ENCODE data around the gene ARHGAP15. TPM values are rescaled to one million over a fixed set of nuclear protein-coding genes. Genes with fewer than 3 reads are reported as not detected.

The ARHGAP15 gene
- total RNA-seq, 2 donors from 2014 or later: 11.0 to 11.8 TPM

DNA sequence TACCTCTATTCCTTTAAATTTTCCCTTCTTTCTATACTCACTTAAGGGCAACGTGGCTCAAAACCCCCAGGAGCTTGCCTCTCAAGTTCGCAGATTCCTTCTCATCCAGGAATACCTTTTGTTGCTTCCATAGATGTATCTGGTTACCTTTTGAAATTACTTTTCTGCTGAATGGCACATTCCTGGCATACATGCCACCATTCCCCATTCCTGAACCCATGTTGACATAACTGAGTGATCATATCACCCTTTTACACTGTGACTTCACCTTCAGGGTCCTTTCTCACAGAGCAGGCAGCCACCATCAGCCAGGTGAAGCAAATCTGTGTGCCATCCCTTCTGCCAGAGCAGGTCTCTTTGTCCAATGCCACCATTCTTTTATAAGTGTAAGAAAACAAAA, 615.8 kb downstream of the ARHGAP15 start:
- H3K36me3 ChIP-seq: no peaks in the 10 kb centered on the region
- TF ChIP-seq, protein P1, sequence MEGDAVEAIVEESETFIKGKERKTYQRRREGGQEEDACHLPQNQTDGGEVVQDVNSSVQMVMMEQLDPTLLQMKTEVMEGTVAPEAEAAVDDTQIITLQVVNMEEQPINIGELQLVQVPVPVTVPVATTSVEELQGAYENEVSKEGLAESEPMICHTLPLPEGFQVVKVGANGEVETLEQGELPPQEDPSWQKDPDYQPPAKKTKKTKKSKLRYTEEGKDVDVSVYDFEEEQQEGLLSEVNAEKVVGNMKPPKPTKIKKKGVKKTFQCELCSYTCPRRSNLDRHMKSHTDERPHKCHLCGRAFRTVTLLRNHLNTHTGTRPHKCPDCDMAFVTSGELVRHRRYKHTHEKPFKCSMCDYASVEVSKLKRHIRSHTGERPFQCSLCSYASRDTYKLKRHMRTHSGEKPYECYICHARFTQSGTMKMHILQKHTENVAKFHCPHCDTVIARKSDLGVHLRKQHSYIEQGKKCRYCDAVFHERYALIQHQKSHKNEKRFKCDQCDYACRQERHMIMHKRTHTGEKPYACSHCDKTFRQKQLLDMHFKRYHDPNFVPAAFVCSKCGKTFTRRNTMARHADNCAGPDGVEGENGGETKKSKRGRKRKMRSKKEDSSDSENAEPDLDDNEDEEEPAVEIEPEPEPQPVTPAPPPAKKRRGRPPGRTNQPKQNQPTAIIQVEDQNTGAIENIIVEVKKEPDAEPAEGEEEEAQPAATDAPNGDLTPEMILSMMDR (IDR thresholded peaks at IDR 0.05): no peak
- no peaks in the 10 kb centered on the region for H3K9me3 ChIP-seq
- no peak for ATAC-seq (ENCODE audit: insufficient number of reproducible peaks, low FRiP score, low read depth)
- no peaks in the 10 kb centered on the region for H3K4me1 ChIP-seq (ENCODE audit: control insufficient read depth in 1 of 2, low read depth in 2 of 2)
- H3K27me3 ChIP-seq (replicated peaks; ENCODE audit: insufficient read depth): no peaks in the 10 kb centered on the region
- no peak for DNase-seq (ENCODE audit: low spot score)
- H3K27ac ChIP-seq: no peak overlapping the region
- no peak overlapping the region for H3K4me3 ChIP-seq

DNA sequence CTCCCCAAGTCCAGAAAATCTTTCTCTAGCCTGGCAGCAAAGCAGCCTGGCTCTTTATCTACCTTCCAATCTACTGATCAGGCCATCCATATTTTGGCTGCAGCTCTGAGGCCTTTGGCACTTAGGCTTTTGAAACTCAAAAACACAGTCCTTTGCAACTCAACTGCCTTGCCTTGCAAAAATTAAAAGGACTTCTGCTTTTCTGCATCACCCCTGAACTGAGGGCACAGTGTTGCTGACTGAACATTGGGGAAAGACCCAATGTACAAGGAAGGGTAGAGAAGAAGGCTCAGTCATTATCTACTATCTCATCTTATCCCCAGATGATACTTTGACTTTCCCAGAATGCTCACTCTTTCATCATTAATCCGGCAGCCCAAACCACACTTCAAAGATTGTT, 625.5 kb downstream of the ARHGAP15 start:
- TF ChIP-seq, protein P1 (IDR thresholded peaks at IDR 0.05): no peak
- Histone ChIP-seq H3K36me3 (no peaks in the 10 kb centered on the region), H3K27ac (no peak overlapping the region), H3K4me1 (ENCODE audit: control insufficient read depth in 1 of 2, low read depth in 2 of 2) (no peaks in the 10 kb centered on the region), H3K9me3 (no peaks in the 10 kb centered on the region), H3K4me3 (no peak overlapping the region), H3K27me3 (replicated peaks; ENCODE audit: insufficient read depth) (no peaks in the 10 kb centered on the region)
- DNase-seq (ENCODE audit: low spot score) (no peak), ATAC-seq (ENCODE audit: insufficient number of reproducible peaks, low FRiP score, low read depth) (no peak)

DNA sequence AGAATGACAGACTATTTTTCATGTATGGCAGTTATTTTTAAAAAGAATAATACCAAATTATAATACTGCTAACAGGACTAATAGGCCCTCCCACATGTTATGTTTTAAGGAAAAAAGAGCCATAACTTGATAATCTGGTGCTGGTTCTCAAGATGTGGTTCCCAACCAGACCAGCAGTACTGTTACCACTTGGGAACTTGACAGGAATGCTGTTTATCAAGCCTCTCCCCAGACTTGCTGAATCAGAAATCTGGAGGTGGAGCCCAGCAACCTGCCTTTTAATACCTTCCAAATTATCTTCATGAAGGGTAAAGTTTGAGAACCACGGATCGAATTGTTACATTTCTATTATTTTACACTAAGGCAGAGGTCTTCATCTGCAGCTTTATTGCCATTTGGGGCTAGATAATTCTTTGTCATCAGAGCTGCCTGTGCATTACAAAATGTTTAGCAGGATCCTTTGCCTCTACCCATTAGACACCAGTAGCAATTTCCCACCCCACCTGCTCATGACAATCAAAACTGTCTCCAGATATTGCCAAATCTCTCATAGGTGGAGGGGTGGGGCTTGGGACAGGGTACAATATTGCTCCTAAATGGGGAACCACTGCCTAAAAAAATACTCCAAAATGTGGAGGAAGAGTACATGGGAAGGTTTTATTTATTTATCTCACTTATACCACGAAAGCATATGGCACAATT, 629.6 kb downstream of the ARHGAP15 start:
- H3K27ac ChIP-seq: no peak overlapping the region
- H3K36me3 ChIP-seq: no peaks in the 10 kb centered on the region
- H3K4me3 ChIP-seq: no peak overlapping the region
- DNase-seq (ENCODE audit: low spot score): no peak
- no peaks in the 10 kb centered on the region for H3K4me1 ChIP-seq (ENCODE audit: control insufficient read depth in 1 of 2, low read depth in 2 of 2)
- no peak for ATAC-seq (ENCODE audit: insufficient number of reproducible peaks, low FRiP score, low read depth)
- no peaks in the 10 kb centered on the region for H3K27me3 ChIP-seq (replicated peaks; ENCODE audit: insufficient read depth)
- TF ChIP-seq, protein P1 (IDR thresholded peaks at IDR 0.05): no peak
- no peaks in the 10 kb centered on the region for H3K9me3 ChIP-seq

DNA sequence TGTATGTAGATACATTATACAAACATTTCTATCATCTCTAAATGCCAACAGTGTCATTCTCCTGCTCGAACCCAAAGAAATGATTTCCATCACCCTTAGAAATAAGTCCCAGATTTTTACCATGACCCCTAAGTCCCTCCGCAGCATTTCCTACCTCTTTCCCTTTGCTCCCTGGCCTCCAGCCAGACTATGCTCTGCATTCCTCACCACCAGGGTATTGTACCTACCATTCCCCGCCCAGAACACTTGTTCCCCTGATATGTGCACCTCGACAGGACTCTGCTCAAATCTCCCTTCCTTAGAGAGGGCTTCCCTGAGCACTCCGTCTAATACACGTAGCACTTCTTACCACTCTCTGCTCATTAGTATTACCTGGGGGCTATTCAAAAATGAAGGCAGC, 630.2 kb downstream of the ARHGAP15 start:
- Histone ChIP-seq H3K27ac (no peak overlapping the region), H3K36me3 (no peaks in the 10 kb centered on the region), H3K4me3 (no peak overlapping the region), H3K9me3 (no peaks in the 10 kb centered on the region), H3K27me3 (replicated peaks; ENCODE audit: insufficient read depth) (no peaks in the 10 kb centered on the region), H3K4me1 (ENCODE audit: control insufficient read depth in 1 of 2, low read depth in 2 of 2) (no peaks in the 10 kb centered on the region)
- DNase-seq (ENCODE audit: low spot score) (no peak), ATAC-seq (ENCODE audit: insufficient number of reproducible peaks, low FRiP score, low read depth) (no peak)
- TF ChIP-seq, protein P1 (IDR thresholded peaks at IDR 0.05): no peak

DNA sequence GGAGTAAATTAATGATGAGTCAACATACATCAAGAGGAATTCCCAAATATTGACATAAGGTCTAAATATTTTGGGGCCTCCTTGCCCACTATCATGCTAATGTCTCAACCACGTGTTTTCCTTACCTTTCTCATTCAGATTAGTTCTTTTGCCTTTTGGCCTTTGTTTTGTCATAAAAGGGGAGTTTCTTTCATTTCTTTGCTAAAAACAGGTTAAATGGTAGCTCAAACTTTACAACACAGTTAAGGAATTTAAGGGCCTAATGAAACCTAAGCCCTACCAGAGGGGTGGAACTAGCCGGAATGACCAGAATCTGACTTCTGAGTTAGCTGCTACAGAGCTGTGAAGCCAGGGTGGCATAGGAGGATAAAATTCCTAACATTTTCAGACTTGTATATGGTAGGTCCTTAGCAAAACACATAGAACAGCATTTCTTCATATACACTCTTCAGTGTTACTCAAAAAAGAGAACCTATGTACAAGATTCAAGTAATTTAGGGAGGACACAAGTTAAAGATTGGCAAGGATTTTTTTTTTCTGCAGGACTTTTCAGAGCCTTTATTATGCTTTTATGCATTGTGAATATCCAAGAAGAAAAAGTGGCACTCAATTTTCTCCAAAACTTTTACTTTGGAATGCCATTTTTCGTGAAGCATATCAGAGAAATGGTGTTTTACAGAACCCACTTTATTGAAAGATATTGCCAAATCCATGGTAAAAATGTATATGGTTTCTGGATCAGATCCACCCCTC, 633.1 kb downstream of the ARHGAP15 start:
- TF ChIP-seq, protein P1 (IDR thresholded peaks at IDR 0.05): no peak
- H3K4me1 ChIP-seq (ENCODE audit: control insufficient read depth in 1 of 2, low read depth in 2 of 2): no peaks in the 10 kb centered on the region
- H3K27me3 ChIP-seq (replicated peaks; ENCODE audit: insufficient read depth): no peaks in the 10 kb centered on the region
- no peak overlapping the region for H3K27ac ChIP-seq
- DNase-seq (ENCODE audit: low spot score) (no peak), ATAC-seq (ENCODE audit: insufficient number of reproducible peaks, low FRiP score, low read depth) (no peak)
- no peaks in the 10 kb centered on the region for H3K9me3 ChIP-seq
- H3K4me3 ChIP-seq: no peak overlapping the region
- no peaks in the 10 kb centered on the region for H3K36me3 ChIP-seq

All from thoracic aorta (tissue), 2 donors.